Loucy (cell line): ENCODE data around the gene OR11L1.

Source experiments
- H2AFZ ChIP-seq: fragments of 200-600 bp; sonication (generic); 2 replicates; pipeline ENCODE4 v1.6.0; 2016; ENCODE audit warnings: antibody characterized with exemption, mild to moderate bottlenecking, low read length, moderate library complexity
- H3F3A ChIP-seq: fragments of 200-600 bp; 2 replicates; pipeline ENCODE4 v1.6.0; 2016; ENCODE audit warnings: antibody characterized with exemption, low read depth, mild to moderate bottlenecking
- H3K27me3 ChIP-seq: fragments of 200-600 bp; sonication (generic); 2 replicates; pipeline ENCODE4 v1.6.1; 2014; ENCODE audit warnings: low read length, mild to moderate bottlenecking; ENCODE audit not compliant: insufficient read depth, poor library complexity, severe bottlenecking
- H3K36me3 ChIP-seq: fragments of 200-600 bp; sonication (generic); 2 replicates; pipeline ENCODE4 v1.6.1; 2016; ENCODE audit warnings: low read length; ENCODE audit not compliant: insufficient read depth
- H3K4me1 ChIP-seq: fragments of 200-600 bp; sonication (generic); 2 replicates; pipeline ENCODE4 v1.5.1; 2014; ENCODE audit warnings: low read length, mild to moderate bottlenecking; ENCODE audit not compliant: insufficient read depth, poor library complexity, severe bottlenecking
- H3K4me2 ChIP-seq: fragments of 200-600 bp; sonication (generic); 2 replicates; pipeline ENCODE4 v1.6.0; 2014; ENCODE audit warnings: antibody characterized with exemption, low read length, low read depth, mild to moderate bottlenecking; ENCODE audit not compliant: poor library complexity, severe bottlenecking
- H3K4me3 ChIP-seq: fragments of 200-600 bp; sonication (generic); 2 replicates; pipeline ENCODE4 v1.5.1; 2014; ENCODE audit warnings: low read length, mild to moderate bottlenecking, mixed read lengths; ENCODE audit not compliant: poor library complexity, severe bottlenecking
- H3K79me2 ChIP-seq: fragments of 200-600 bp; sonication (generic); 2 replicates; pipeline ENCODE4 v1.6.1; 2014; ENCODE audit warnings: low read length; ENCODE audit not compliant: insufficient read depth
- H3K9ac ChIP-seq: fragments of 200-600 bp; sonication (generic); 2 replicates; pipeline ENCODE4 v1.6.0; 2014; ENCODE audit warnings: mild to moderate bottlenecking, low read depth, low read length, moderate library complexity; ENCODE audit not compliant: poor library complexity, severe bottlenecking
- H3K9me2 ChIP-seq: fragments of 200-600 bp; sonication (generic); replicated peaks from 2 replicates; pipeline ENCODE4 v1.6.1; 2016; ENCODE audit warnings: low read depth, low read length, mixed read lengths
- H3K9me3 ChIP-seq: fragments of 200-600 bp; sonication (generic); 2 replicates; pipeline ENCODE4 v1.6.1; 2014; ENCODE audit warnings: mild to moderate bottlenecking, antibody characterized with exemption, low read length, low read depth; ENCODE audit not compliant: insufficient read depth
- H4K20me1 ChIP-seq: fragments of 200-600 bp; sonication (generic); 2 replicates; pipeline ENCODE4 v1.6.0; 2014; ENCODE audit warnings: antibody characterized with exemption, low read length, mild to moderate bottlenecking; ENCODE audit not compliant: insufficient read depth, poor library complexity, severe bottlenecking
- EZH2phosphoT487 ChIP-seq: fragments of 200-600 bp; IDR thresholded peaks from 2 replicates; pipeline ENCODE4 v1.6.1; 2018; ENCODE audit warnings: antibody characterized with exemption, mild to moderate bottlenecking, moderate library complexity, borderline replicate concordance
- TF ChIP-seq, protein P1 (sequence below): fragments of 200-600 bp; sonication (generic); conservative IDR thresholded peaks from 2 replicates; pipeline ENCODE4 v1.5.1; 2014; ENCODE audit warnings: mild to moderate bottlenecking, antibody characterized with exemption, low read length

The OR11L1 gene

DNA sequence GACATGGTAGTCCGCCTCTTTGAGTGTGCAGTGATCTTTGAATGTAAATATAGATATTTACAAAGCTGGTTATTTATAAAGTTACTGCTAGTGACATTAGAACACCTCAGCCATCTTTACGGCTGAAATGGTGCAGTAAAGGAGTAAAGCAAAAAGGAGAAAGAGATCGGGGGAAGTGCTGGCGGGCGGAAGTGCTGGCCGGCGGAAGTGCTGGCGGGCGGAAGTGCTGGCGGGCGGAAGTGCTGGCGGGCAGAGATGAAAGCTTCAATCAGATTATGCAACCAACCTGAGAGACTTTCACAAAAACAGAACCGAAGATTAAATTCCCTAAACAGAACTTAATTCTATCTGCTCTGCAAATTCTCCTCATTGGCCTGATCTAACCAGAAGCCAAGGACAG lies 16.3 kb downstream of the OR11L1 start:
- TF ChIP-seq, protein P1, sequence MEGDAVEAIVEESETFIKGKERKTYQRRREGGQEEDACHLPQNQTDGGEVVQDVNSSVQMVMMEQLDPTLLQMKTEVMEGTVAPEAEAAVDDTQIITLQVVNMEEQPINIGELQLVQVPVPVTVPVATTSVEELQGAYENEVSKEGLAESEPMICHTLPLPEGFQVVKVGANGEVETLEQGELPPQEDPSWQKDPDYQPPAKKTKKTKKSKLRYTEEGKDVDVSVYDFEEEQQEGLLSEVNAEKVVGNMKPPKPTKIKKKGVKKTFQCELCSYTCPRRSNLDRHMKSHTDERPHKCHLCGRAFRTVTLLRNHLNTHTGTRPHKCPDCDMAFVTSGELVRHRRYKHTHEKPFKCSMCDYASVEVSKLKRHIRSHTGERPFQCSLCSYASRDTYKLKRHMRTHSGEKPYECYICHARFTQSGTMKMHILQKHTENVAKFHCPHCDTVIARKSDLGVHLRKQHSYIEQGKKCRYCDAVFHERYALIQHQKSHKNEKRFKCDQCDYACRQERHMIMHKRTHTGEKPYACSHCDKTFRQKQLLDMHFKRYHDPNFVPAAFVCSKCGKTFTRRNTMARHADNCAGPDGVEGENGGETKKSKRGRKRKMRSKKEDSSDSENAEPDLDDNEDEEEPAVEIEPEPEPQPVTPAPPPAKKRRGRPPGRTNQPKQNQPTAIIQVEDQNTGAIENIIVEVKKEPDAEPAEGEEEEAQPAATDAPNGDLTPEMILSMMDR = no peak
- TF ChIP-seq EZH2phosphoT487 = no peak
- Histone ChIP-seq H3F3A (no peaks in the 10 kb centered on the region), H3K9me3 (no peaks in the 10 kb centered on the region), H3K9ac (no peak overlapping the region), H2AFZ (no peak overlapping the region), H3K9me2 (no peaks in the 10 kb centered on the region), H3K4me2 (no peak overlapping the region), H3K79me2 (no peaks in the 10 kb centered on the region), H4K20me1 (no peaks in the 10 kb centered on the region), H3K36me3 (no peaks in the 10 kb centered on the region), H3K27me3 (no peaks in the 10 kb centered on the region), H3K4me1 (no peaks in the 10 kb centered on the region), H3K4me3 (no peak overlapping the region)

GRCh38 chr1:247824023-247824422 lies 17.7 kb downstream of the OR11L1 start, which contains the start of gene OR14A16:
Gene OR14A16 (minus strand): TSS chr1:247824119. CDS start chr1:247815729, 8,390 bp downstream.
- H3F3A ChIP-seq = no peaks in the 10 kb centered on the region
- no peaks in the 10 kb centered on the region for H3K79me2 ChIP-seq
- H3K4me1 ChIP-seq = no peaks in the 10 kb centered on the region
- H3K9me3 ChIP-seq = no peaks in the 10 kb centered on the region
- no peaks in the 10 kb centered on the region for H4K20me1 ChIP-seq
- H3K36me3 ChIP-seq = no peaks in the 10 kb centered on the region
- H3K27me3 ChIP-seq = no peaks in the 10 kb centered on the region
- TF ChIP-seq, protein P1 = no peak
- TF ChIP-seq EZH2phosphoT487 = no peak
- no peaks in the 10 kb centered on the region for H3K9me2 ChIP-seq
- H2AFZ ChIP-seq = no peak within 1 kb of the TSS
- H3K9ac ChIP-seq = no peak within 1 kb of the TSS
- H3K4me3 ChIP-seq = no peak within 1 kb of the TSS
- no peak within 1 kb of the TSS for H3K4me2 ChIP-seq

GRCh38 chr1:247822060-247822459 lies 19.6 kb downstream of the OR11L1 start:
- Histone ChIP-seq H3F3A (no peaks in the 10 kb centered on the region), H3K9me2 (no peaks in the 10 kb centered on the region), H3K9me3 (no peaks in the 10 kb centered on the region), H3K27me3 (no peaks in the 10 kb centered on the region), H3K4me3 (no peak overlapping the region), H3K79me2 (no peaks in the 10 kb centered on the region), H3K36me3 (no peaks in the 10 kb centered on the region), H3K4me2 (no peak overlapping the region), H3K4me1 (no peaks in the 10 kb centered on the region), H2AFZ (no peak overlapping the region), H4K20me1 (no peaks in the 10 kb centered on the region), H3K9ac (no peak overlapping the region)
- TF ChIP-seq, protein P1 = no peak
- no peak for TF ChIP-seq EZH2phosphoT487
